ENCODE results near the gene KCNN1. TPM values are rescaled to one million over a fixed set of nuclear protein-coding genes. Genes with fewer than 3 reads are reported as not detected.

Gene KCNN1
- total RNA-seq, 4 donors from 2014 or later = 1.9 TPM; not detected in 3

DNA sequence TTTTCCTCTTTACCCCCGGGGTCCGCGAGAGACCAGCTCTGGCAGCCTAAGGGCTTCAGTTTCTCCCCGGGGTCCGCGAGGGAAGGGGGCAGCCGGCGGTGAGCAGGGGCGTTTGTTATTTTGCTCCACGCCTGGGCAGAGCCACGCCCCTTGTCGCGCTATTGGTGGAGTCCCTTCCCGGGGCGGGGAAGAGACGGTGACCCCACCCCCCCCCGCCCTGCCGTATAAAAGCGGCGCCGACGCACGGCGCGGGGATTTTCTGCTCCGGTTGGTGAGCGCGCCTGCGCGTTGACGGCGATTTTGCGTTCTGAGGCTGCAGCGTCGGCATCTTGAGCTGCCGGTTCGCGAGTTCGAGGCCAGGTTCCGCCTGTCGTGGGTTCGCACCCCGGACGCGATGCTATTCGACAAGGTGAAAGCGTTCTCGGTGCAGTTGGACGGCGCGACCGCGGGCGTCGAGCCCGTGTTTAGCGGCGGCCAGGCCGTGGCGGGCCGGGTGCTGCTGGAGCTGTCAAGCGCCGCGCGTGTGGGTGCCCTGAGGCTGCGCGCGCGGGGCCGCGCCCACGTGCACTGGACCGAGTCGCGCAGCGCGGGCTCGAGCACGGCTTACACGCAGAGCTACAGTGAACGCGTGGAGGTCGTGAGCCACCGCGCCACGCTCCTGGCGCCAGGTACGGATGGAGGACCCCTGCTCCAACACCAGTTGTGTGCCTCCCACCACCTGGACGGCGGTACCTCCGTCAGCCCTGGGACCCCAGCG lies 41.2 kb downstream of the KCNN1 start, which contains the start of gene ARRDC2:
TSS of gene ARRDC2 (plus strand) at position 254 of the 757 bp plus-strand sequence. CDS start at position 395, 141 bp downstream.
- Histone ChIP-seq H3K36me3 (no peaks in the 10 kb centered on the region), H3K4me1 (peaks cover 0 to 5% of the 10 kb centered on the region in 2 donors), H3K27ac (peak within 1 kb of the TSS; percentile 80 to 81), H3K9me3 (no peaks in the 10 kb centered on the region), H3K4me3 (peak within 1 kb of the TSS; percentile 43 to 51), H3K27me3 (no peaks in the 10 kb centered on the region)
- peak; percentile 88 to 89 for DNase-seq
- TF ChIP-seq POLR2A (IDR thresholded peaks at IDR 0.05) = peak; percentile 44 to 72
- TF ChIP-seq, protein P1, sequence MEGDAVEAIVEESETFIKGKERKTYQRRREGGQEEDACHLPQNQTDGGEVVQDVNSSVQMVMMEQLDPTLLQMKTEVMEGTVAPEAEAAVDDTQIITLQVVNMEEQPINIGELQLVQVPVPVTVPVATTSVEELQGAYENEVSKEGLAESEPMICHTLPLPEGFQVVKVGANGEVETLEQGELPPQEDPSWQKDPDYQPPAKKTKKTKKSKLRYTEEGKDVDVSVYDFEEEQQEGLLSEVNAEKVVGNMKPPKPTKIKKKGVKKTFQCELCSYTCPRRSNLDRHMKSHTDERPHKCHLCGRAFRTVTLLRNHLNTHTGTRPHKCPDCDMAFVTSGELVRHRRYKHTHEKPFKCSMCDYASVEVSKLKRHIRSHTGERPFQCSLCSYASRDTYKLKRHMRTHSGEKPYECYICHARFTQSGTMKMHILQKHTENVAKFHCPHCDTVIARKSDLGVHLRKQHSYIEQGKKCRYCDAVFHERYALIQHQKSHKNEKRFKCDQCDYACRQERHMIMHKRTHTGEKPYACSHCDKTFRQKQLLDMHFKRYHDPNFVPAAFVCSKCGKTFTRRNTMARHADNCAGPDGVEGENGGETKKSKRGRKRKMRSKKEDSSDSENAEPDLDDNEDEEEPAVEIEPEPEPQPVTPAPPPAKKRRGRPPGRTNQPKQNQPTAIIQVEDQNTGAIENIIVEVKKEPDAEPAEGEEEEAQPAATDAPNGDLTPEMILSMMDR (IDR thresholded peaks at IDR 0.05) = peak in 1 of 4 experiments; percentile 13
- intact Hi-C loops (cut with DNase I; ENCODE audit: low total_unique reads) = loop anchor here (5.0 kb wide), 1 partner anchor 49 kb away; no protein-coding TSS in a partner anchor

DNA sequence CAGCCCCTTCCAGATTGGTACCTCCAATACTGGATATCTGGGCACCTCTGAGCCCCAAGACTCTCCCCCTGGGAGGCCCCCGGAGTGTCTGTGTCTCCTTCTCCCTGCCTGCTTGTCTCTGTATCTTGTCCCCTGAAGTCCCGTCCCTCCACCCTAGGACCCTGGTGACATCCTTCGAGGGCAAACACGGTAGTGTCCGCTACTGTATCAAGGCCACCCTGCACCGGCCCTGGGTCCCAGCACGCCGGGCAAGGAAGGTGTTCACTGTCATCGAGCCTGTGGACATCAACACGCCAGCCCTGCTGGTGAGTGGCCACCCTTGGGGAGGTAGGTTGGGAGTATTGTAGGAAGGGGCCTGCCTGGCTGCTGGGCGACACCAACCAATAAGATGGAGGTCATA lies 41.9 kb downstream of the KCNN1 start:
- Histone ChIP-seq H3K36me3 (no peaks in the 10 kb centered on the region), H3K27ac (peak overlapping the region; percentile 80 to 81), H3K9me3 (no peaks in the 10 kb centered on the region), H3K4me1 (peaks cover 0 to 5% of the 10 kb centered on the region in 2 donors), H3K27me3 (no peaks in the 10 kb centered on the region), H3K4me3 (peak overlapping the region; percentile 43 to 51)
- no peak for DNase-seq
- intact Hi-C loops (cut with DNase I; ENCODE audit: low total_unique reads) = loop anchor here (5.0 kb wide), 1 partner anchor 48 kb away; no protein-coding TSS in a partner anchor
- TF ChIP-seq, protein P1 (IDR thresholded peaks at IDR 0.05) = no peak
- TF ChIP-seq POLR2A (IDR thresholded peaks at IDR 0.05) = no peak

DNA sequence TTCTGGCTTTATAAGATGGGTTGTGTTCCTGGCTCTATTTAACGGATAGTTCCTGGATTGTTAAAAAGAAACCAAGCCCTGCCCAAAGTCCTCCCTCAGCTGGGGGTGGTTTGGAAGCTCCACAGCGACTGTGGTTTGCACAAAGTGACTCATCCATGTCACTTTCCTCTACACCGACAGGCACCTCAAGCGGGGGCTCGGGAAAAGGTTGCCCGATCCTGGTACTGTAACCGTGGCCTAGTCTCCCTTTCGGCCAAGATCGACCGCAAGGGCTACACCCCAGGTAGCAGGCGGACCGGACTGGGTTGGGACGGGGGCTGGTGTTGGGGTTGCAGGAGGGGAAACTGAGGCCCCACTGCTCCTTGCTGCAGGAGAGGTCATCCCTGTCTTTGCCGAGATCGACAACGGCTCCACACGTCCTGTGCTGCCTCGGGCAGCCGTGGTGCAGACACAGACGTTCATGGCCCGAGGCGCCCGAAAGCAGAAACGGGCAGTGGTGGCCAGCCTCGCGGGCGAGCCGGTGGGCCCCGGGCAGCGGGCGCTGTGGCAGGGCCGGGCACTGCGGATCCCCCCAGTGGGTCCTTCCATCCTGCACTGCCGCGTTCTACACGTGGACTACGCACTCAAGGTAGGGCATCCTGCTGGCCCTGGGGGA lies 42.6 kb downstream of the KCNN1 start:
- Histone ChIP-seq H3K4me3 (no peak overlapping the region), H3K4me1 (peaks cover 0 to 5% of the 10 kb centered on the region in 2 donors), H3K9me3 (no peaks in the 10 kb centered on the region), H3K27me3 (no peaks in the 10 kb centered on the region), H3K36me3 (no peaks in the 10 kb centered on the region), H3K27ac (peak overlapping the region in 1 of 2 donors; percentile 0)
- TF ChIP-seq, protein P1 (IDR thresholded peaks at IDR 0.05) = no peak
- no peak for TF ChIP-seq POLR2A (IDR thresholded peaks at IDR 0.05)
- intact Hi-C loops (cut with DNase I; ENCODE audit: low total_unique reads) = loop anchor here (5.0 kb wide), 1 partner anchor 48 kb away; no protein-coding TSS in a partner anchor
- DNase-seq = no peak

DNA sequence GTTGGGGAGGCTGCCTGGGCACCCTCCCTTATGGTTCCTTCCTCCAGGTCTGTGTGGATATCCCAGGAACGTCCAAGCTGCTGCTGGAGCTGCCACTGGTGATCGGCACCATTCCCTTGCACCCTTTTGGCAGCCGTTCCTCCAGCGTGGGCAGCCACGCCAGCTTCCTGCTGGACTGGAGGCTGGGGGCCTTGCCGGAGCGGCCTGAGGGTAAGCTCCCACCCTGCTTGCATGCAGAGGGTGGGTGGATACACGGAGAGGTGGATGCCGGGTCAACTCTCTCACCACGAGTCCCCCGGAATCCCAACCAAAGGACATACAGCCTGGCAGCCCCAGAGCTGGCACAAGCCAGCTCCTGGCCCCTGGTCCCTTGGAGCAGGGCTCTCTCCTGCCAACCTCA lies 43.2 kb downstream of the KCNN1 start:
- intact Hi-C loops (cut with DNase I; ENCODE audit: low total_unique reads) = no loop called here
- Histone ChIP-seq H3K9me3 (no peaks in the 10 kb centered on the region), H3K4me1 (peaks cover 0 to 5% of the 10 kb centered on the region in 2 donors), H3K4me3 (no peak overlapping the region), H3K27me3 (no peaks in the 10 kb centered on the region), H3K36me3 (no peaks in the 10 kb centered on the region), H3K27ac (peak overlapping the region in 1 of 2 donors; percentile 0)
- TF ChIP-seq POLR2A (IDR thresholded peaks at IDR 0.05) = no peak
- TF ChIP-seq, protein P1 (IDR thresholded peaks at IDR 0.05) = no peak
- DNase-seq = no peak

Measured in uterus (tissue), 4 donors.